ENCODE measurements around the gene ANK2. TPM values are rescaled to one million over a fixed set of nuclear protein-coding genes. Genes with fewer than 3 reads are reported as not detected.

The ANK2 gene
- total RNA-seq, 1 donor from 2014 or later = 58.3 TPM

DNA sequence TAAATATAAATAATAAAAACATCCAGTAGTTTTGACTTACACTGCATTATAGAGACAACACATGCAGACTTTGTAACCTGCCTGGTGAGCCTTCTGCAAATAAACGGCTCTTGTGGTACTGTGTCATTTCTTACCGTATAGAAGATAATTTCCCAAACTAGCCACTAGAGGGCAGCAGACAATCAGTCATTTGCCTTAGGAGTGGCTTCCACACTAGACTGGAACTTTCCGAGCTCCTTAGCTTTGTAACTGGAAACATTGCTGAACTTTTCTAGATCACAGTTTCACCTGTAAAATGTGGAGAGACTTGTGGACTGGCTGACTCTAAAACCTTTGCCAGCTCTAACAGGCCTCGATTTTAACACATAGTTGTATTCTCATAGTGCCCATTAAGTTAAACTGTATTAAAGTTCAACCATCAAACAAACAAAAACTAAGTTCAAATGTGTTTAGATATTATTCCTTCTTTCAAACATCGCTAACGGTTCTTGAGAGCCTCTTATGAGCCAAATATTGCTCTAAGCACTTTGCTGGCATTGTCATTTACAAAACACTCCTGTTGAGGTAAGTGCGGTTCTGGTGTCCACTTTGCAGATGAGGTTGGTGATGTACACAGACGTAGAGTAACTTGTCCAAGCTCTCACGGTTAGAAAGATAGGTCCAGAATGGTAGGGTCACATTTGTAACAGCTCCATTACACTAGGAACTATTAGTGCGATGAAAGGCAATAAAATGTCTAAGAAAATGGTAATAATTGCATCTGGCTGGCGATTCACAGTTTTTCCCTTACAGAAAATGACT is 345.5 kb downstream of the ANK2 start:
- Mint-ChIP-seq H3K4me3 (no peak overlapping the region), H3K27ac (ENCODE audit: unreplicated experiment) (no peak overlapping the region), H3K36me3 (ENCODE audit: low read depth) (no peaks in the 10 kb centered on the region), H3K9me3 (no peaks in the 10 kb centered on the region), H3K4me1 (peaks cover 3% of the 10 kb centered on the region), H3K27me3 (ENCODE audit: low read depth) (no peaks in the 10 kb centered on the region)
- TF ChIP-seq, protein P1, sequence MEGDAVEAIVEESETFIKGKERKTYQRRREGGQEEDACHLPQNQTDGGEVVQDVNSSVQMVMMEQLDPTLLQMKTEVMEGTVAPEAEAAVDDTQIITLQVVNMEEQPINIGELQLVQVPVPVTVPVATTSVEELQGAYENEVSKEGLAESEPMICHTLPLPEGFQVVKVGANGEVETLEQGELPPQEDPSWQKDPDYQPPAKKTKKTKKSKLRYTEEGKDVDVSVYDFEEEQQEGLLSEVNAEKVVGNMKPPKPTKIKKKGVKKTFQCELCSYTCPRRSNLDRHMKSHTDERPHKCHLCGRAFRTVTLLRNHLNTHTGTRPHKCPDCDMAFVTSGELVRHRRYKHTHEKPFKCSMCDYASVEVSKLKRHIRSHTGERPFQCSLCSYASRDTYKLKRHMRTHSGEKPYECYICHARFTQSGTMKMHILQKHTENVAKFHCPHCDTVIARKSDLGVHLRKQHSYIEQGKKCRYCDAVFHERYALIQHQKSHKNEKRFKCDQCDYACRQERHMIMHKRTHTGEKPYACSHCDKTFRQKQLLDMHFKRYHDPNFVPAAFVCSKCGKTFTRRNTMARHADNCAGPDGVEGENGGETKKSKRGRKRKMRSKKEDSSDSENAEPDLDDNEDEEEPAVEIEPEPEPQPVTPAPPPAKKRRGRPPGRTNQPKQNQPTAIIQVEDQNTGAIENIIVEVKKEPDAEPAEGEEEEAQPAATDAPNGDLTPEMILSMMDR (conservative IDR thresholded peaks at IDR 0.05) = peak; percentile 89
- DNase-seq (ENCODE audit: low read depth, low spot score) = peak; percentile 62

DNA sequence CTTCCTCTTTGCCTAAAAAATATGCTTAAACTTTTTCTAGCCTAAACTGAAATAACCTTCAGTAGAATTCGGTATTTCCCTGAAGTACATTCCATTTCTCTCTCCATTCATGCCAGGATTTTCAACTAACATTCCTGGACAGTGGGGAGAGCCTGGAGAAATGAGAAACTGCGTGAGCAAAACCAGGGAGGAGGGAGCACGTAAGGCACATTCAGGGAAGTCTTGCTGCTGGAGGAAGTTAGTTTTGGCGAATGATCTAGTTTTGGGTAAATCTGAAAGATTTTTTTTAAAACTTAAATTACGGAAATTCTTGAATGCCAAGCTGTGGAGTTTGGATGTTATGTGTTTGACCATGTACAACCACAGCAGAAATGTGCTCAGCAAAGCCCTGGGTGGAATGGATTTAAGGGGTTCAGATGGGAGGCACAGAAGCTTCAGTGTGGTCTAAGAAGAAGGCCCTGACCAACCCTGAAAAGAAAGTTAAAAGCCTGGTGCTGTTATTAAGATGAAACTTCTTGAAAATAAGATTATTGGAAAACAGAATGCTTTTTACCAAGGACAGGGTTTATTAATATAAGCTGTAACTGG is 347.8 kb downstream of the ANK2 start:
- Mint-ChIP-seq H3K27me3 (ENCODE audit: low read depth) (no peaks in the 10 kb centered on the region), H3K4me1 (peaks cover 3% of the 10 kb centered on the region), H3K36me3 (ENCODE audit: low read depth) (no peaks in the 10 kb centered on the region), H3K4me3 (no peak overlapping the region), H3K27ac (ENCODE audit: unreplicated experiment) (no peak overlapping the region), H3K9me3 (peaks cover 2% of the 10 kb centered on the region)
- TF ChIP-seq, protein P1 (conservative IDR thresholded peaks at IDR 0.05) = no peak
- DNase-seq (ENCODE audit: low read depth, low spot score) = no peak

DNA sequence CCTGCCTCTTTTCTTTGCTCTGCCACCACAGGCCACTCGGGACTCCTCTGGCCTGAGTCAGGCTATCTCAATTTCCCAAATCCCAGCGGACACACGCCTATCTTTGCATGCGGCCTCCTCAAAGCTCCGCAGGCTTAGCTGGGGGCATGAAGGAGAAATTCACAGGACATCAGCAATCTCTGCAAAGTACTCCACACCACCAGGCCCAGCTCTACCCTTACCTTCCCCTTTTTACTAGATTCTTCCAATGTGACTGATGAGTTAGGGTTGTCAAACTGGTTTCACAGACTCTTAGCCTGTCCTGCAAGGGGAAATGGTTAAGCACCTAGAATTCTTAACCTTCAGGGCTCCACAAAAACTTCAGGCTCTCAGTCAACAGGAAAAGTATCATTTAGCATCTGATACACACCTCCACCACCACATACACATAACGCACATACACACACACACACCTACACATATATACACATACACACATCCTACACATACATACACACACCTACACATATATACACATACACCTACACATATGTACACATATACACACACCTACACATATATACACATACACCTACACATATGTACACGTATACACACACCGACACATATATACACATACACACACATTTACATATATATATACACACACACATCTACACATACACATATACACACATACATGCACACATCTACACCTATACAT is 349.1 kb downstream of the ANK2 start:
- Mint-ChIP-seq H3K9me3 (peaks cover 2% of the 10 kb centered on the region), H3K27me3 (ENCODE audit: low read depth) (no peaks in the 10 kb centered on the region), H3K4me1 (peaks cover 3% of the 10 kb centered on the region), H3K27ac (ENCODE audit: unreplicated experiment) (no peak overlapping the region), H3K4me3 (no peak overlapping the region), H3K36me3 (ENCODE audit: low read depth) (no peaks in the 10 kb centered on the region)
- TF ChIP-seq, protein P1 (conservative IDR thresholded peaks at IDR 0.05) = no peak
- no peak for DNase-seq (ENCODE audit: low read depth, low spot score)

DNA sequence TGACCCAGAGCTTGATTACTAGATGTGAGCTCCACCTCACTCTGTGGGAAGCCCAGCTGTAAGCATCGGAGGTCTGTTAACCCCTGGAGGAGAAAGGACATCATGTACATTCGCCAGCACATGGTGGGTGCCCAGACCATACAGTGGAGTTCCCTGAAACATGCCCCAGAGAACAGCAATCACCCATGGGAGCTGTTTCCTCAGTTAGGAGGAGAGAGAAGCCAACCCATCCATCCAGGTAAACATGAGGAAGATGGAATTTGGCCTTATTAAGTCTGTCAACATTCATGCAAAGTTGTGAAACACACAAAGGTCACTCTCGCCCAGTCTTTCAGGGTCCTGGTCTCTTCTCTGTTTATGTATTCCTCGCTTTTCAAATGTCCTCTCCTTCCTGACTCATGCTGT is 354.7 kb downstream of the ANK2 start:
- DNase-seq (ENCODE audit: low read depth, low spot score) = no peak
- Mint-ChIP-seq H3K27ac (ENCODE audit: unreplicated experiment) (peak overlapping the region; percentile 63), H3K27me3 (ENCODE audit: low read depth) (no peaks in the 10 kb centered on the region), H3K36me3 (ENCODE audit: low read depth) (no peaks in the 10 kb centered on the region), H3K9me3 (peaks cover 2% of the 10 kb centered on the region), H3K4me1 (no peaks in the 10 kb centered on the region), H3K4me3 (no peak overlapping the region)
- TF ChIP-seq, protein P1 (conservative IDR thresholded peaks at IDR 0.05) = no peak

DNA sequence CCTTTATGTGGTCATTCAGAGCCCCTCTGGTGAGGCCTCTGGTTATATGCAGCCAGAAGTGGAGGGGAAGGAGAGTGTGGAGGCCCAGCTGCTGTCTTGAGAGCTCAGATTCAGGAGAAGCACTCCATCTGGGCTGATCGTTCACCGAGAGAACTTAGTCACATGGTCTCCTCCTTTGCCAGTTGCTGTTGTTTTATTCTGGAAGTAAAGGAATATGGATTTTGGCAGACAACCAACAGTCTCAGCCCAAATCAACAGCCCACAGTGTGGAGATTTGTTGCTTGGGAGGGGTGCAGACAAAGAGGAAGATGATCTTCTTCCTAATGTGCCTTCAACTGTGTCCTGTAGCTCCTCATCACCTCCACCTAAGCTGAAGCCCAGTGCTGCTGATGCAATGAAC is 355.4 kb downstream of the ANK2 start:
- H3K27ac Mint-ChIP-seq (ENCODE audit: unreplicated experiment) = no peak overlapping the region
- TF ChIP-seq, protein P1 (conservative IDR thresholded peaks at IDR 0.05) = no peak
- DNase-seq (ENCODE audit: low read depth, low spot score) = no peak
- H3K9me3 Mint-ChIP-seq = peaks cover 2% of the 10 kb centered on the region
- no peaks in the 10 kb centered on the region for H3K27me3 Mint-ChIP-seq (ENCODE audit: low read depth)
- no peaks in the 10 kb centered on the region for H3K4me1 Mint-ChIP-seq
- no peaks in the 10 kb centered on the region for H3K36me3 Mint-ChIP-seq (ENCODE audit: low read depth)
- no peak overlapping the region for H3K4me3 Mint-ChIP-seq
